HG02884 (cell line): Measurements from ENCODE around the gene GPR45.
"Not testable (repeated sequence)": the region's sequence is repeated elsewhere in the genome, so short reads cannot be mapped to it uniquely, and the experiment has no call there.

Experiments used
- ATAC-seq: cut with Tn5 transposase; IDR thresholded peaks from one replicate; pipeline ENCODE4 v1.9.1; 2021; ENCODE audit warnings: mild to moderate bottlenecking, moderate library complexity; ENCODE audit not compliant: unreplicated experiment

GPR45 gene, protein sequence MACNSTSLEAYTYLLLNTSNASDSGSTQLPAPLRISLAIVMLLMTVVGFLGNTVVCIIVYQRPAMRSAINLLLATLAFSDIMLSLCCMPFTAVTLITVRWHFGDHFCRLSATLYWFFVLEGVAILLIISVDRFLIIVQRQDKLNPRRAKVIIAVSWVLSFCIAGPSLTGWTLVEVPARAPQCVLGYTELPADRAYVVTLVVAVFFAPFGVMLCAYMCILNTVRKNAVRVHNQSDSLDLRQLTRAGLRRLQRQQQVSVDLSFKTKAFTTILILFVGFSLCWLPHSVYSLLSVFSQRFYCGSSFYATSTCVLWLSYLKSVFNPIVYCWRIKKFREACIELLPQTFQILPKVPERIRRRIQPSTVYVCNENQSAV

DNA sequence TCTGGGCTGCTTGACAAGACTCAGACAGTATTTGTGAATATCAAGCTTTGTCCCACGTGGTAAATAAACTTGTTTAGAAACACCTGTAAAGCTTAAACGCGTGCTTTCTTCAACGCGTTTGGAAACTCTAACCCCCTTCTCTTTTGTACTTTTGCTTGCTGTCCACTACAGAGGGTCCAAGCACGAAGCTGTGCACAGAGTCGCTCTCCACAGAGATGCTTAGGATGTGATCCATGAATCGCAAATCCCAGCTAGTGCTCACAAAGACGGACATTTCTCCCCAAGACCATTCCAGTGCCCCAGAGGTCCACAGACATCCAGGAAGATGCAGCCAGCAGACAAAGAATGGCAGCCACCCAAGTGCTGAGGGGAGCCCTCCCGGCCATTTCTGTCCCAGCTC is at the start of gene GPR45:
GPR45 (plus strand) TSS at position 301 of the 400 bp plus-strand sequence. CDS start 116 bp downstream, outside the sequence.
- no peak for ATAC-seq

DNA sequence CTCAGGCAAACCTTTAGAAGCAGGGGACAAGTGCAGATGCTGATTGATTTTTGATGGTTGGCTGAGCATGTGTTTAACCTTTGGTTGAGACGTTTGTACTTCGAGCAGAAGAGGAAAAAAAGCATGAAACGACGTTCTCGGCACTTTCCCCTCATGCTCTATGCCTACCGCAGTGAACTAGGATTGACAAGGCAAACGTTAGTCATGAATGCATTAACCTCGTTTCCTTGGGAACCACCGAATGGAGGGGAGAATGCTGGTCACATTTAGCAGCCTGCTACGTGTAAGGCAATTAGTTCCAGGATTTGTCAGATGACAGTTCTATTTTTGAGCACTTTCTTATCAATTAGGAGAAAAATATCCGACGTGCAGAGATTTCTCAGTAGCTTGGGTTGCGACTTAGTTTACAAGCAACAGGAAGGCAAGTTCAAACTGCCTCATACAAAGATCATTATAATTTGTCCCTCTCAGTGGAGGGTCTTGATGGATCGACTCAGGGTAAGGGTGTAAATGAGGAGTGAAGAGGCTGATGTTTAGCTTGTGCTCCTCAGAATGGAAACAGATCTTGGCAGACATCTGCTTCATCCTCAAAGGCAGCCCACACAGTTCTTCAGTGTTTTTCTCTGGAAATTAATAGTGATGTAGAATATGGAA is 47.4 kb upstream of the GPR45 start:
- no peak for ATAC-seq

DNA sequence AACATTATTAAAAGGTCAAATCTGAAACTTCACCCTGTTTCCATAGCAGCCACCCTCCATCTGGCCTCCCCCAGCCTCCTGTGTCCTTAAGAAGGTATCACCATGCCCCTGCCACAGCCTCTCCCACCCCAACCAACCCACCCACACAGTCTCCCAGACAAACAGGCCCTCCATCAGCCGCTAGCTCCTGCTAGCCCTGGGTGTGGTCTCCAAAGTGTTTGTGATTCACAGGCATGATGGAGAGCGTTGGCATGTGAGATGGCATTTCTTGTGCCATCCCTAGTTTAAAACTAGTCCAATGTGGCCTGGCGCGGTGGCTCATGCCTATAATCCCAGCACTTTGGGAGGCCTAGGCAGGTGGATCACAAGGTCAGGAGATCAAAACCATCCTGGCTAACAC is 44.9 kb upstream of the GPR45 start:
- ATAC-seq, result no peak

DNA sequence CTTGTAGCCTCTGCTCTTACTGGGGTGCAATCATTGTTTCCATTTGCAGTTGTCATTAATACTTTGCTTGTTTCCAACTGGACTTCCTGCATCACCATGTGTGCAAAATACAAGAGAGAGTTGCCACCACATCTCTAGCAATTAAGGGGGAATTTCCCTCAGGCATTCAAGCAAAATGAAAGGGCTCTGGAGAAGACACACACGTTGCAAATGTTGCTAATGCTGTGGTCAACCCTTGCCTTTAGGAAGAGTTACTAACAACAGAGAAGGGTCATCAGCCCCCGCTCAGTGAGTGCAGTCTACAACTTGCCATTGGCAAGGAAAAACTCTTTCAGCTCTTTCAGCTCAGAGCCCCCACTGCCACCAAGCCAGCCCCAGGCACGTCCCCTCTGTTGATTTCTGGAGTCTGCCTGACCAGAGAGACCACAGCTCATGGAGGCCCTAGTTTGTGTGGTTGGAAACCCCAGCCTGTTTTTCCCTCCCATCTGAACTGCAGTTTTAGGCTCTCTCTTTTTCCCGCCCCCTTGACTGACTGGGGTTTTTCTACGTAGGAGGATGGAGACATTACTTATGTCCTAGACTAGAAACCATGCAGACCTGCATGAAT is 25.9 kb upstream of the GPR45 start:
- peak; percentile 64 for ATAC-seq

DNA sequence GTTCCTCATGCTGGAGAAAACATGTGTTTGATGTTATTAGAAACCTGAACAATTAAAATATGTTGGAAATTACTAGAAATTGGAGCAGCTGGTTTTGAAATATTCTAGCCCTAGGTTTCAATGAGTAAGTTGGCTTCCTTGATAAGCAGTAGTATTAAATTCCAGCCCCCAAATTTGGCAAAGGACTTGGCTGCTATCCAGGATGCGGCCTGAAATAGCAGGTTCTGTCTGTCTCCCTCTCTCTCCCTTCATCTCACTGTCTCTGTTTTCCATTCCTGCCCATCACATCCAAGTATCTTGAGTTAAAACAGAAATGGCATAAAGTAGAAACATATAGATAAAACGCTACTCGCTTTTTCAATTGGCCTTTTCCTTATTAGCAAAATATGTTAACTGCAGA is 20.9 kb upstream of the GPR45 start:
- no peak for ATAC-seq

DNA sequence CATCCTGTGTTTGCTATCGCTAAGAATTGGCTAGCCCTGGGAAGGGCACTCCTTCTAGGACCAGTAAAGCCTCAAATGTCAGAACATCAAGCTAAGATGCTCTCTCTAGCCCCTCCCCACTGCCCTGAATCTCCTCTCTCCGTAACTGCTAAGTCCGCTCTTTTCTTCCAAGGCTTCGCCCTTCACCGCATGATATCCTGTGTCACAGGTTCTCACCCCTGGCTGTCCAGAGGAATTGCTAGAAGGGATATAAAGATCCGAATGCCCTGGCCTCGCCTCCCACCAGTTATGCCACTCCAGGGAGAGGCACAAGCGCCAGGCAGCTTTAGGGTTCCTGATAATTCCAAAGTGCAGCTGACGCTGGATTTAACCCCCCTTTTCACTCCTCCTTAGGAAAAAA is 17.1 kb upstream of the GPR45 start:
- no peak for ATAC-seq

DNA sequence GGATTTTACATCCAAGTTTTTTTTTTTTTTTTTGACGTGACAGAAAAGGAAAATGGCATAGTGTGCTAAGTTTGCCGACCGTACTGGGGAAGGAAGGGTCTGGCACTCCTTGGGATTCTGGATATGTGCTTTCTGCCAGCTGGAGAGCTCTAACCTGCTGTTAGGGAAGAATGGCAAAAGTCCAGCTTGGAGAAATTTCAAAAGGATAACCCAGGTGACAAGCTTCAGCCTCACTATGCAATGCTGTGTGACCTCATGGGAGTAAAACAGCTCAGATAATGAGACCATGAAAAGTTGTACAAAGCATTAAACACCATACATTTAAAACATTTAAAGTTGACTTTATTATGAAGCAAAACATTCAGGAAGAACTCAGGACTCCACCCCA is 10.3 kb upstream of the GPR45 start:
- ATAC-seq, result no peak

DNA sequence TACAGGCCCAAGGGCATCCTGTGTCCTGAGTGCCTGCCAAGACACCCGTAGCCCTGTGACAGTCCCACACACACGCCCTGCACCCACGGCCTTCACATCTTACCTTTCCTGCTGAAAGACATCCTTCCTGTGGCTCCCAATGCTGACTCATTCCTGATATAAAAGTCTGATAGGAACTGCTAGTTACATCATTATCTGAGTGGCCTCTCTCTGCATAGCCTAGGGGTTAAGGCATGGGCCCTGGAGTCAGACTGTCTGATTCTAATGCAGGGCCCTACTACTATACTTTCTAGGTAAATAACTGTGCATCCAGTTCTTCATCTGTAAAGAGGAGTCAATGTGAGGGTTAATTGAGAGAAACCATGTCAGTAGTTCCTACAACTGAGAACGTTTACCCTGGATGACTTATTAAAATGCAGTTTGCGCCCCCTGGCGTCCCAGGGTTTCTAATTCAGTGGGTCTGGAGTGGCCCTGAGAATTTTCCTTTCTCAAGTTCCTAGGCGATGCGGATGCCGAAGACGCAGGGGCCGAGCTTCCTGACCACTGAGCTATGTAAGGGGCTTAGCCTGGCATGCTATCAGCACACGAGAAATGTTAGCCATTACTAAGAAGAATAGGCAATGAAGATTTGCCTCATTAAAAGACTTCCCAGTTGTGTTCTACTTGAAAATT is 6.0 kb upstream of the GPR45 start:
- ATAC-seq, result peak; percentile 64

DNA sequence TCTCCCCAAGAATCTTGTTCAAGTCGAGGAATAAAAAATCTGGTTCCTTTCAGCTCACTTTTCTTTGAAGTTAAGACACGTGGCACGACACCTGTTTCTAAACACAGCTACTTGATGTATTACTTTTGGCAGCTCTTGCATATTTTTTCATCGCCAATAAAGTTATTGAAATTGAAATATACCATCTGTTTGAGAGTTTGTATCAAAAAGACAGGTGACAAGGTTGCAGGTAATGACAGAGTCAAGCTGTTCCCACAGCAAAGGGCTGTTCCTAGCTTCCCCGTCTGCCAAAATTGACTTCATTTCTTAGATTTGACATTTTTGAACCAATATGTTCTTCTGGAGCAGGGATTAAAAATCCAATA is 5.5 kb upstream of the GPR45 start:
- no peak for ATAC-seq

DNA sequence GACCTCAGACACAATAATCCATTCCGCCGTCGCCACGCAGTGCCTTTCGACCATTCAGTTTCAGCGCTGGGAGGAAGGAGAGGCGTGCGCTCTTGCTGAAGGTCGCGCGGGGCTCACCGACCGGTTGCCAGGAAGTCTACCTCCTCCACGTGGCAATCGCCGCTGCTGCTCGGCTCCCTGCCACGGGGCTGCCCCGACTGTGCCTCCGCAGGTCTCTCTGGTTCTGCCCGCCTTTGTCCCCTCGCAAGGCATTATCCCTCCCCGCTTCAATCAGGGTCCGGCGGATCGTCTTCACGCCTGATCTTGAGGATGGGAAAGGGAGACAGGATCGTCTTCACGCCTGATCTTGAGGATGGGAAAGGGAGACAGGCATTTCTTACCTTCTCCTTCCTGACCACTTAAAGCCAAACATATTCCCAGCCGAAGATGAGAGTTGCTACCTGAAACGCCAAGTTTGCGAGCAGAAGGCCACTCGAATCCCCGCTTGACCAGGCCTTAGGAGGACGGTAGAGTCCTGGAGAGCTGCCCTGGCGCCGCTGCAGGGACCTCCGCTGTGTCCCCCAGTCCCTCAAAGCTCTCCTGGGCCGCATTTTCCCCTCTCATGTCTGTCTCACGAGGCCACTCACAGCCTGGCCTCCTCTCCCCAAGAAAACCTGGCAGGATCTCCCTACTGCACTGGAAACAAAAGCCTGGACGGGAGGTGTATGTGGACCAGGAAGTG is 4.3 kb upstream of the GPR45 start:
- ATAC-seq, result no peak

DNA sequence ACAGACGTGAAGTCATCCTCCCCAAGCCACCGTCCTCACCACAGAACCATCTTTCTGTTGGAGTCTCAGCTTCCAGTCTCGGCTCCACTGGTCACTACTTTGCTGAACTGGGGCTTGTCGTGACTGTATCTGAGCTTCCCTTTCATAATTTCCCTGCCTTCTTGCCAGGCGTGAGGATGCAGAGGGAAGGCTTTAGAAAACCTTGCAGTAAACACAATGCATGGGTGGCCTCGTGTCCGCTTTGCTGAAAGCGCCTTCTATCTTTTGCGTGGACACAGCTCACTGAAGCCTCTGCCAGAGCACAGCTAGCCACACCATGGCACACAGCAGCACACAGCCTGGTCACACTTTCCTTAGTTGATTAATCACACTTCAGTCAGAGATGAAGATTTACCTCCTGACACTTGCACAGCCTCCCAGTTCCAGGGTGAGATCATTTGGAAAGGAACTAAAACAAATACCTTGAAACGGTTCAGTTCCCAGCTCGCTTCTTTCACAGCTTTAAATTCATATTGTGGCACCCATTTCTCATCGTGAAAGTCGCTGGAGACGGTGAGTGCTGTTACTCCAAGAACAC is 2.8 kb upstream of the GPR45 start:
- no peak for ATAC-seq

DNA sequence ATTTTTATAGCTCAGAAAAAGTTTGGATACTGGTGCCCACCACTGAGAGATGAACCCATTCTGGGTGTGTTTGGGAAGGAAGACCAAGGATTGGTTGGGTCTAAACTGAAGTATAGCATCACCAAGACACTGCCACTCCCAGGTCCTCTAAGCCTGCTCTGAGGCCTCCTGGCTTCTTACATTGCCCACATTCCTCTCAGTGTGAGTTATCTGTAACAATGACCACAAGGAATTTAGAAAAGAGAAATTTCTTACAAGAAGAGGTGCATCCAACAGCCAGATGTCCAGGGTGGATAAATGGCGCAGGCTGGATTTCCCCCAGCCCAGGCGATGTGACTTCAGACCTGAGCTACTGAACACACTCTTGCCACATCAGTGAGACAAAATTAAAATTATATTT is 1.6 kb upstream of the GPR45 start:
- no peak for ATAC-seq

DNA sequence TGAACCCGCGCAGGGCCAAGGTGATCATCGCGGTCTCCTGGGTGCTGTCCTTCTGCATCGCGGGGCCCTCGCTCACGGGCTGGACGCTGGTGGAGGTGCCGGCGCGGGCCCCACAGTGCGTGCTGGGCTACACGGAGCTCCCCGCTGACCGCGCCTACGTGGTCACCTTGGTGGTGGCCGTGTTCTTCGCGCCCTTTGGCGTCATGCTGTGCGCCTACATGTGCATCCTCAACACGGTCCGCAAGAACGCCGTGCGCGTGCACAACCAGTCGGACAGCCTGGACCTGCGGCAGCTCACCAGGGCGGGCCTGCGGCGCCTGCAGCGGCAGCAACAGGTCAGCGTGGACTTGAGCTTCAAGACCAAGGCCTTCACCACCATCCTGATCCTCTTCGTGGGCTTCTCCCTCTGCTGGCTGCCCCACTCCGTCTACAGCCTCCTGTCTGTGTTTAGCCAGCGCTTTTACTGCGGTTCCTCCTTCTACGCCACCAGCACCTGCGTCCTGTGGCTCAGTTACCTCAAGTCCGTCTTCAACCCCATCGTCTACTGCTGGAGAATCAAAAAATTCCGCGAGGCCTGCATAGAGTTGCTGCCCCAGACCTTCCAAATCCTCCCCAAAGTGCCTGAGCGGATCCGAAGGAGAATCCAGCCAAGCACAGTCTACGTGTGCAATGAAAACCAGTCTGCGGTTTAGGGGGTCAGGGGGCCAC is 897 bp downstream of the GPR45 start:
- no peak for ATAC-seq

DNA sequence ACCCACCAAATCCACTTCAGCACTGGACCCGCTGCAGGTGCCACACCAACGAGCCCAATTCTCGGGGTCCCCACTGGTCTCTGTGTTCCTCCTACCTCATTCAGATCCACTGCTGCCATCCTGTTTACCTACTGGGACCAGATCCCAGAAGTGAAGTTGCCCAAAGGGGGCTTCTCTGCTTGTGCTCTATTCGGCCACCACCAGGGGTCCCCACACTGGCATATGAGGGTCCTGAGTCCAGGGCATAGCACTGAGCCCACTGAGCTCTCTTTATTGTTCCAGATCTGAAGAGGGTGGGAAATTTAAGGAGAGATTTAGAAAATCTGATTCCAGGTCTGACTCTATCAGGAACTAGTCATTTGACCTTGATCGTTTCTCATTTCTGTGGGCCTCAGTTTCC is 2.4 kb downstream of the GPR45 start:
- no peak for ATAC-seq

DNA sequence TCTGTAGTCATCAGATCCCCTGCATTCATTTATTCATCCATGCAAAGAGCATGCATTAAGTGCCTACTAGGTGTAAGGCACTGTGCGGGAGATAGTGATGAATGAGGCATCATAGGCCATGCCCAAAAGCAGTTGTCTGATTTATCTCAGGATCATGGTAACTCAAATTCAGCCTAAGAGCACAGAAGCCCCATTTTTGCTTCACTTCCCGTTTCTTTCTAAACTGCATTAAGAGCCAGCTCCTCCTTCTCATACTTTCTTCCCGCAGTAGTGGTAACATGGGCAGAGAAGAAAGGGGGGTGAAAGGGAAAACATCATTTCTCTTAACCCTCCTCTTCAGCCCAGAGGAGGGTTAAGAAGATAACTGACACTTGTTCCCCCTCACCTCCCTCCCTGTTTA is 2.9 kb downstream of the GPR45 start:
- ATAC-seq, result no peak

DNA sequence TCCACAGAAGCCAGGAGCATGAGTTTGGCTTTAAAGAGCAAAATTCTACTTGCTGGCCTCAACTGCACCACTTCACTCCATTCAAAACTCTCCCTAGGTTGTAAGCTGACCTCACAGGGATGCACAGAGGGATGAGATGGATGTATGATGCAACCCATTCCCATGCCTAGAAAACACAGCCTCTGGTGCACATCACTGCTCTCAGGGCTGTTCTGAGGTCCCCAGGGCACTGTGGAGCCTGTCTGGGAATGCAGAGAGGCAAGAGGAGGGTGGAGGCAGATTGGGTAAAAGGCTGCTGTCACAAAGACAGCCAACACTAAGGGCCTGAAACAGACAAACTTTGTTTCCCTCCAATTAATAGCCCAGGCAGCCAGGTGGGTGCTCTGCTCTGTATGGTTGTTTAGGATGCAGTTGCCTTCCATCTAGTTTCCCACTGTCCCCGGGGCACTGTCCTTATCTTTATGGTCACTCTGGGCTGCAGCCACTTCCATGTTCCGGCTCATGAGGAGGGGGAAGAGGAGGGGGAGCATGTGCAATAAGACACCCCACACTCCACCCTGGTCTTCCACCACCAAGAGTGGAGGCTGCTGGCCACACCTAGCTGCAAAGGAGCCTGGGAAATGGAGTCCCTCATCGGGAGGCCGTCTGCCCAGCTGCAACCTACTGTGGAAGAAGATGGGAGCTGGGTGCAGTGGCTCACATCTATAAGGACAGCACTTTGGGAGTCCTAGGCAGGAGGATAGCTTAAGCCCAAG is 7.0 kb downstream of the GPR45 start:
- no peak for ATAC-seq

DNA sequence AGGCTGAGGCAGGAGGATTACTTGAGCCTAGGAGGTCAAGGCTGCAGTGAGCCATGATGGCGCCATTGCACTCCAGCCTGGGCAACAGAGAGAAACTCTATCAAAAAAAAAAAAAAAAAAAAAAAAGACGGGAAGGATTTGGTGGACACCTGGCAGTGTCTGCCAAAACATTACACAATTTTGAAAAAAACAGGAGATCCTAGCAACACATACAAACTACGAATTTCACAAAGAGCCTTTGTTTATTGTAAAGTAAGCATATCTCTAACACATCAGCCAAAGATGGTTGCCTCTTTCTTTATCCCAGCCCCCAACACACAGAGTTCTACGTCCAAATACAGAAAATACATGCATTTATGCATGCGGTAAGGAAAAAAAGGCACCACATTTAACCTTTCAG is 7.6 kb downstream of the GPR45 start:
- no peak for ATAC-seq

DNA sequence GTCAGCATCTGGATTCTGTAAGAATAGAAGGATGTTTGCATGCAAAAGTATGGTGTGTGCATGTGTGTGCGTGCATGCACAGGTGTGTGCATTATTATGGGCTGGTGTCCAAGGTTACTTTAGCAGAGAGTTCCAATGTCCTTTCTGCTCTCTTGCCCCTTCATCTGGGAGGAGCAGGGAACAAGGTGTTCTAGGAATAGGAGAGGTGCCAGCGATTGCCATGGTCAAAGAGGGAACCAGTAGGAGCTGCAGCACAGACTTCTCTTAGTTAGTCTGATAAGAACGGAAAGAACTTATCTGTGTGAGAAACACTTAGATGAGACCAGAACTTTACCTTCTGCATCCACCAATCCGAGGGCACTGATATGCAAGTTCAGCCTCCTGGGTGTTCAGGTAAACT is 8.3 kb downstream of the GPR45 start:
- no peak for ATAC-seq

DNA sequence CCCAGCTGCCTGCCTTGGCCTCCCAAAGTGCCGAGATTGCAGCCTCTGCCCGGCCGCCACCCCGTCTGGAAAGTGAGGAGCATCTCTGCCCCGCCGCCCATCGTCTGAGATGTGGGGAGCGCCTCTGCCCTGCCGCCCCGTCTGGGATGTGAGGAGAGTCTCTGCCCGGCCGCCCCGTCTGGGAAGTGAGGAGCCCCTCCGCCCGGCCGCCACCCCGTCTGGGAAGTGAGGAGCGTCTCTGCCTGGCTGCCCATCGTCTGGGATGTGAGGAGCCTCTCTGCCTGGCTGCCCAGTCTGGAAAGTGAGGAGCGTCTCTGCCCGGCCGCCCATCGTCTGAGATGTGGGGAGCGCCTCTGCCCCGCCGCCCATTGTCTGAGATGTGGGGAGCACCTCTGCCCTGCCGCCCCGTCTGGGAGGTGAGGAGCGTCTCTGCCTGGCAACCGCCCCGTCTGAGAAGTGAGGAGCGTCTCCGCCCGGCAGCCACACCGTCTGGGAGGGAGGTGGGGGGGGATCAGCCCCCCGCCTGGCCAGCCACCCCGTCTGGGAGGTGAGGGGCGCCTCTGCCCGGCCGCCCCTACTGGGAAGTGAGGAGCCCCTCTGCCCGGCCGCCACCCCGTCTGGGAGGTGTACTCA is 9.6 kb downstream of the GPR45 start:
- ATAC-seq, result not testable (repeated sequence)
